Sigmoid colon (tissue), 4 donors: ENCODE results near the gene INSL4.

ENCODE experiments used
- POLR2A ChIP-seq, 2 donors: fragments of 450-650 bp; IDR thresholded peaks; one replicate each; pipeline ENCODE4 v1.6.1; 2016; ENCODE audit warnings: antibody characterized with exemption in 2 of 2, mild to moderate bottlenecking in 2 of 2, moderate library complexity in 2 of 2
- POLR2AphosphoS5 ChIP-seq, 4 donors: sonication (generic); formaldehyde crosslinking; IDR thresholded peaks; one replicate each; pipeline ENCODE4 v1.6.1; 2017; ENCODE audit warnings: antibody characterized with exemption in 4 of 4
- TF ChIP-seq, protein P1 (sequence below), 4 experiments: fragments of 450-650 bp in 3 of 4; fragments of 200-600 bp in 1 of 4; IDR thresholded peaks; one replicate each; pipeline ENCODE4 v1.5.1; 2016 to 2019; ENCODE audit warnings: antibody characterized with exemption in 4 of 4, mild to moderate bottlenecking in 3 of 4, moderate library complexity in 2 of 4

DNA sequence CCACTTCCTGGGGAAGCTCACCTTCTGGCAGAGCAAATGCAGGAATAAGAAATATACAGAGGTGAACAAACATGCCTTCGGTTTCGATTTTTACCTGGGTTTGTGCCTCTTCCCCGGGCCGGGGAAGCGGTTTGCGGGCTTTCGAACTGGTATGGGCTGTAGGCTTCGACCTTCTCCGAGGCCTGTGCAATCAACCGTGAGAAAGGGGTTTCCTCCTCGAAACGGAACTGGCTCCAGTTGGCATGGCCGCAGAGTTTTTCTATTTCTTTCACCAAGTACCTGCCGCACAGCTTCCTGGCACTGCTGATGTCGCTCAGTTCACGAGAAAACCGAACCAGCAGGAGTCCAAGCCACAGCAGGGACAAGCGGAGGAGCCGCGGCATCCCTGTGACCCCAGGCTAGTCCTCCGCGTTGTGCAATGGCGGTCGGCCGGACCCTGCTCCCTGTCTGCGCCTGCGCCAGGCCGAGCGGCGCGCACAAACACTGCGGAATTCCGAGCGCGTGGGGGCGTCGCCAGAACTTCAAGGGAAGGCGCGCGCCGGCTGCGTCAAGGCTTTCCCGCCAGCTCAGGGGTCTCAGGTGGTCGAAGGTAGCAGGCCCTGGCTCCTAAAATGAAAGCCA, 45.9 kb upstream of the INSL4 start, which contains the start of gene INSL6:
- TF ChIP-seq, protein P1, sequence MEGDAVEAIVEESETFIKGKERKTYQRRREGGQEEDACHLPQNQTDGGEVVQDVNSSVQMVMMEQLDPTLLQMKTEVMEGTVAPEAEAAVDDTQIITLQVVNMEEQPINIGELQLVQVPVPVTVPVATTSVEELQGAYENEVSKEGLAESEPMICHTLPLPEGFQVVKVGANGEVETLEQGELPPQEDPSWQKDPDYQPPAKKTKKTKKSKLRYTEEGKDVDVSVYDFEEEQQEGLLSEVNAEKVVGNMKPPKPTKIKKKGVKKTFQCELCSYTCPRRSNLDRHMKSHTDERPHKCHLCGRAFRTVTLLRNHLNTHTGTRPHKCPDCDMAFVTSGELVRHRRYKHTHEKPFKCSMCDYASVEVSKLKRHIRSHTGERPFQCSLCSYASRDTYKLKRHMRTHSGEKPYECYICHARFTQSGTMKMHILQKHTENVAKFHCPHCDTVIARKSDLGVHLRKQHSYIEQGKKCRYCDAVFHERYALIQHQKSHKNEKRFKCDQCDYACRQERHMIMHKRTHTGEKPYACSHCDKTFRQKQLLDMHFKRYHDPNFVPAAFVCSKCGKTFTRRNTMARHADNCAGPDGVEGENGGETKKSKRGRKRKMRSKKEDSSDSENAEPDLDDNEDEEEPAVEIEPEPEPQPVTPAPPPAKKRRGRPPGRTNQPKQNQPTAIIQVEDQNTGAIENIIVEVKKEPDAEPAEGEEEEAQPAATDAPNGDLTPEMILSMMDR (IDR thresholded peaks at IDR 0.05), result no peak
- TF ChIP-seq POLR2A (IDR thresholded peaks at IDR 0.05) (no peak), POLR2AphosphoS5 (IDR thresholded peaks at IDR 0.05) (no peak)
